HG03280 (cell line): ENCODE results near the gene DOCK1.
"Not testable (repeated sequence)": the region's sequence is repeated elsewhere in the genome, so short reads cannot be mapped to it uniquely, and the experiment has no call there.

Experiments
- ATAC-seq: cut with Tn5 transposase; IDR thresholded peaks from one replicate; pipeline ENCODE4 v1.9.1; 2021; ENCODE audit warnings: mild to moderate bottlenecking, moderate library complexity; ENCODE audit not compliant: unreplicated experiment

The DOCK1 gene

DNA sequence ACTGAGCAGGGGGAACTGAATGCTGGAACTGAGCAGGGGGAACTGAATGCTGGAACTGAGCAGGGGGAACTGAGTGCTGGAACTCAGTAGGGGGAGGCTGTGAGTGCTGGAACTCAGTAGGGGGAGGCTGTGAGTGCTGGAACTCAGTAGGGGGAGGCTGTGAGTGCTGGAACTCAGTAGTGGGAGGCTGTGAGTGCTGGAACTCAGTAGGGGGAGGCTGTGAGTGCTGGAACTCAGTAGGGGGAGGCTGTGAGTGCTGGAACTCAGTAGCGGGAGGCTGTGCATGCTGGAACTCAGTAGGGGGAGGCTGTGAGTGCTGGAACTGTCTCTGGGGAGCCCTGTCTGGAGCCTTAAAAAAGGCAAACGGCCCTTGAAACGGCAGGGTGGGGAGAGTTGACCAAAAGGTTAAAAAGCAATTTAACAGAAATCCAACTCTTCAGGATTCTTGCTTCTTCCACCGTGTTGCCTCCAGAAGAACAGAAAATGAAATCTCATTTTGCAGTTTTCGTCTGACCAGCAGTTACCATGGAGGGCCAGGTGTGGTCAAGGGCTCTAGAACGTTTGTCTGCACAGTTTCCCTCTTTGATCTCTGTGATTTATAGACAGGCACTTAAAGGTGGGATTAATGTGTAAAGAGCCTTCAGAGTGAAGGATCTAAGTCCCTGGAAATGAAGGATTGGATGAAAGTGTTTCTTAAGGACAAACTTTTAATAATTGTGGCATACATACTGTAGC, 19.1 kb downstream of the DOCK1 start:
- ATAC-seq = no peak

DNA sequence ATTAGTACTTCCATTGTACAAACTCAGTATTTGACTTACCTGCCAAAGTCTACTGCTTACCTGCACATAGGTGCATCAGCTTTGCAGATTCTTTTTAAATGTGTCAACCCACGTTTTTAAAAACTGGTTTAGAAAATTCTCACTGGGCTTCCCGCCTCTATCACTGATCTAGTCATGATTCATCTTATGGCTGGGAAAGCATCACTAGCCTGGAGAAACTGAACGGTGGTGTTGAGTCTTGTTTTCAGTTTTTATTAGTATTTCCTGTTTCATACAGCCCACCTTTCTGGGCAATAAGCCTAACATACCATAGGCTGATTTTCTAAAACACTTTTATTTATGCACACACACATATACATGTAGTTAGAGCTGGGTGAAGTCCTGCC, 19.7 kb downstream of the DOCK1 start:
- ATAC-seq = no peak

DNA sequence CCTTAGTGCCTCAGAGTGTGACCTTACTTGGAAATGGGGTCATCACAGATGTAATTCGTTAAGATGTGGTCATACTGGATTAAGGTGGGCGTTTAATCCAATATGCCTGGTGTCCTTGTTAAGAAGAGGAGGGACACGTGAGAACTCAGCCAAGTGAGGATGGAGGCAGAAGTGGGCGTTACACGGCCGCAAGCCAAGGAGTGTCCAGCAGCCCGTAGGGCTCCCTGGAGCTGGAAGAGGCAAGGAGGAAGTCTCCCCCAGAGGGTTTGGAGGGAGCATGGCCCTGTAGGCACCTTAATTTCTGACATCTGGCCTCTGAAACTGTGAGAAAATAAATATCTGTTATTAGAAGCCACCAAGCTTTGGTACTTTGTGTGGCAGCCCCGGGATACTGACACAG, 21.3 kb downstream of the DOCK1 start:
- ATAC-seq = no peak

DNA sequence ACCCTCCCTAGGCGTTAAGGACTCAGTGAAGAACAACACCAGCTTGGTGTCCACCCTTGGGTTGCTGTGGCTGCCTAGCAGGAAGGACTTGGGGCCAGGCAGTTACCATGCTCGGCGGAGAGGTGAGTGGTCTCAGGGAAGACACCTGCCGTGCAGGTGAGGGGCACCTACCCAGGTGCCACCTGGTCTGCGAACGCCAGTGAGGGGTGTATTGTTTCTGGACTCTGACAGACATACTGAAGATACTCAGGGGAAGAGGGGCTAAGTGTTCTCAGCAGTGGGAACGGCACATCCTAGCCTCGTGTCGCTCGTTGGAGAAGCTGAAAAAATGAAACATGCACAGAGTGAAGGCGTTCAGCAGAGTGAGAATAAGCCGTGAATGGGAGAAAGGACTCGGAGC, 22.6 kb downstream of the DOCK1 start:
- no peak for ATAC-seq

DNA sequence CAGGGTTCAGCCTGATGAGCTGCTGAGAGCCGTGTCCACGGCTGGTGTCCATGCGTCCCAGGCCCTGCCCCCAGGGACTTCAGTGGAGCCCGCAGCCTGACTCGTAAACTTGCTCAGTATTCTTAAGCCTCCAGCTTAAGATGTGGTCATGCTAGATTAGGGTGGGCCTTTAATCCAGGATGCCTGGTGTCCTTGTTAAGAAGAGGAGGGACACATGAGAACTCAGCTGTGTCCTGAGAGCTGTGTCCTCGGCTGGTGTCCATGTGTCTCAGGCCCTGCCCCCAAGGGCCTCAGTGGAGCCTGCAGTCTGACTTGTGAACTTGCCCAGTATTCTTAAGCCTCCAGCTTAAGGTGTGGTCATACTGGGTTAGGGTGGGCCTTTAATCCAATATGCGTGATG, 23.0 kb downstream of the DOCK1 start:
- no peak for ATAC-seq

DNA sequence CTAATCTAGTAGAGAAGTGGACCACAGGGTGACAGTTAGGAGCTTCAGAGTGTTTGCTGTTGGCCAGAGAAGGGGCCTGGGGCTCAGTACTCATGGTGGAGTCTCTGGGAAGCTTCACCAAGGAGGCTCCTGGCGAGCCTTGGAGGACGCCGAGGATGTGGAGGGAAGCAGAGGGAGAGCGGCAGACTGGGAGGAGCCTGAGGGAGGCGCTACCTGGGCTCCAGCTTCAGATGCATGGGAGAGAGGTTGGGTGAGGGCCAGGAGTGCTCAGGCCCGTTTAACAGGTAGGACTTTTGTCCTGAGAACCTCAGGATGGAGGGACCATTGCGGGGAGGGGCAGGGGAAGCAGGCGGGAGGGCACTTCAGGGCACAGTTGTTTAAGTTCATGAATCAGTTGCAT, 24.2 kb downstream of the DOCK1 start:
- no peak for ATAC-seq

DNA sequence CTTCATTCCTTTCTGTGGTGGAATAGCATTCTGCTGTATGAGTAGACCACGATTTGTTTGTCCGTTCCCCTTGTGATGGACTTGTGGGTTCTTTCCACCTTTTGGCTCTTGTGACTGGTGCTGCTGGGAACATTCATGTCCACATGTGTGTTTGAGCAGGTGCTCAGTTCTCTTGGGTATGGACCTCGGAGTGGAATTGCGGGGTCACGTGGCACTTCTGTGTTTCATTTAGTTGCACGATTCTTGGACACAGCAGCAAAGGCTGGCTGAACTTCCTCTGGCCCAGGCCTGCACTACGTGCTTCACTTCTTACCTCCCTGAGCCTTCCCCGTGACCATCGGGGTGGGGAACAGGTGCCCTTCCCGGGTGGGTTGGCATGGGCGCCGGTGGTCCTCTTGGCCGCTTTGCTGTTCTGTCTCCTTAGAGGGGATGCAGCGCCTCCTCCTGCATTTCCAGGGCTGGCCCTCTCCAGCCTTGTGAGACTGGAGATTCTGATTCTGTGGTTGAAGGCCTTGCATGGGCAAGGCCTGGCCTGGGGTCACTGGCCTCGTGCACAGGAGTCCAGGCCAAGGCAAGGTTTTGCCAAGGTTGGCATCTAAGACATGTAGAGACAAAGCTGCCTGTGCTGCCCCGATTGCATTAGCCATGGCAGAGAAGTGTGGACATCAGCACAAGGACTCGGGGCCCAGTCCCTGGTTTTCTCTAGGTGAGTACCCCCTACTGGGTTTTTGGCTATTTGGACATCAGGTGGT, 25.1 kb downstream of the DOCK1 start:
- ATAC-seq = no peak

DNA sequence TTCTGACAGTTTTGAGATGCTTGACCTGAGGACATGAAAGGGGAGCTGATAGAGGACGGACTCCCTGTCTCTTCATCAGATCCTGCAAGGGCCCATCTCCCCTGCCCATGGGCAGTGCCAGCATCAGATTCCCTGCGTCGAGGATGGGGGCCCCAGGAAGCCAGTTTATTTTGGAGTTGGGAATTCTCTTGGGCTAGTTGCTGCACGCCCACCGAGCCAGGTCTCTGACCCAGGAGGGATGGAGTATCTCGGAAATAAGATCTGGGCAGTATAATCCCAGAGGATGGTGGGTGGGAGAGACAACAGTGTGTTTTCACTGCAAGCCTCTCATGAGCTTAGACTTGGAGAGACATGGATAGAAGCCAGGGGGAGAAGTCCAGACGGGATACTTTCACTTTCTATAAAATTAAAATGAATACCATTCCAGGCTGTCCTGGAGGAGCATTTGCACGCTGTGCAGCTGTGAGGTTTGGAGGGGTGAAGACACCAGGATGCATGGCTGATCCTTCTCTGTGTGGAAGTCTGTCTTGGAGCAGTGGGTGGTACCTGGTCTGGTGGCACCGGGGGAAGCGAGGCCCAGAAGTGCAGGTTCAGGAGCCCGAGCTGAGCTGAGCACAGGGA, 25.8 kb downstream of the DOCK1 start:
- ATAC-seq = no peak

DNA sequence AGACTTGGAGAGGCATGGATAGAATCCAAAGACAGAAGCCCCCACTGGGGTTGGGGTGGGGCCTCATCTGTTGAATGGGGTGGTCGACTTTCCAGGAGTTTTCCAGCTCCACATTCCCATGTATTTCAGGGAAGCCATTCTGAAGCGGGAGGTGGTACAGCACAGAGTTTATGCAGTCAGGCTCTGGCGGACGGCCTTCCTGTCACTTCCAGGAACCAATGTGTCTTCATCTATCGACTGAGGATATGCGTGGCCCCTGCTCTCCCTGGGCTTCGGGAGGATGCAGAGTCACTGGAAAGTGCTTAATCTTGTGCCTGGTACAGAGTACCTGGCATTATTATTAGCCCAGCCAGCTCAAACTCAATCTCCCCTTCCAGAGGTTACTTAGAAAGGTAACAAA, 26.3 kb downstream of the DOCK1 start:
- no peak for ATAC-seq

DNA sequence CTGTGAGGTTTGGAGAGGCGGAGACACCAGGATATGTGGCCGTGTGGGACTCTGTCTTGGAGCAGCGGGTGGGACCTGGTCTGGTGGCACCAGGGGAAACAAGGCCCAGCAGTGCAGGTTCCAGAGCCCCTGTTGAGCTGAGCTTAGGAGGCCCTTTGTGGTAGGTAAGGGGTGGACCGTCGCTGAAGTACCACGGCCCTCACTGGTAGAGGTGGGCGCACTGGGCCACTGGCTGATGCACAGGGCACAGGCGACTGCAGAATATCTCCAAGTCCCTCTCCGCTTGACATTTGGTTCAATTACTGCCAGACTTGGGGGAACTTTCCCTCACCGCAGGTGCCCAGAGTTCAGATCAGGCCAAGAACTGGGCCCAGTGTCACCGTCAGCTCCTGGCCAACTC, 27.3 kb downstream of the DOCK1 start:
- no peak for ATAC-seq

DNA sequence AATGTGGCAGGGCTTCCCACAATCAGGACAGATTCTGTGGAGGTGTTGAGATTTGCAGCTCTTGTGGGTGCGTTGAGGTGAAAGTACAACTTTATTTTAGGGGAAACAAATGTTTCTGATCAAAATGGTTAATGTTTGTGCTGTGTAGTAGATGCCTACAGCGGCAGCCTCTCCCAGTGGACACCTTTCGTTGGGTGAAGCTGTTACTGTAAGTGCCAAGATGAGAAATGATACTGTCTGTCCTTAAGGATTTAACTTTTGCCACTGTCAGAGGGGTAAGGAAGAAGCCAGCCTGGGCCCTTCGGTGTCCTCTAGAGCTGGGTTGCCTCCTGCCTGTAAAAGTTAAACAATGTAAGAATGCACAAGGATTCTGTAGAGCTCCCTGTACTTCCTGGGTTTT, 27.9 kb downstream of the DOCK1 start:
- ATAC-seq = no peak

DNA sequence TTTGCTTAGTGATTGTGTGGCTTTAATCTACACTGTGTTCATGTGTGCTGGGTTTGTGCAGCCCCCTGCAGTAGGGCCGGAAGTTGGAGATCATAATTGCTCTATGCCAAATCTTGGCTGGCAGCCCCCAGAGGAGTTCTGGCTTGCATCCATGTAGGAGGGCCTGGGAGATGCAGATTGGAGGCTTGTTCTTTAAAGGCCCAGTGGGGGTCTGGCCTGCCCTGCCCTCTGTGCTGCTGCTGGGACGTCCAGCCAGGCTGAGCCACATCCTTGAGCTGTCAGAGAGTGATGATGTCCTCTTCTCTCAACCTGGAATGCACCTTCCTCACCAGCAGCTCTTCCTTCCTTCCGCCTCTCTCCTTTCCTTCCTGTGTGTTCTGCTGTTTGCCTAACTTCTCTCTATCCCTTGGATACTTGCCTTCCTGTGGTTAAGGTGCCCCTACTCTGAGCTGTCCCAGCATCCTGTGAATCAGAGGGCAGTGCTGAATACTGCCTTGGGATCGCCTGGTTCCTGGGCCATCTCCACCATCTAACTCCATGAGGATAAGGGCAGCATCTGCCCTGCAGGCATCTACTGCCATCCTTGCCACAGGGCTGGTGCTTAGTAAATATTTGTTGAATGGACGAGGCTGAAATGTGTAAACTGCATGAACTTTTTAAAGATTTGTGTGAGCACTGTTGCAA, 30.2 kb downstream of the DOCK1 start:
- ATAC-seq = no peak

DNA sequence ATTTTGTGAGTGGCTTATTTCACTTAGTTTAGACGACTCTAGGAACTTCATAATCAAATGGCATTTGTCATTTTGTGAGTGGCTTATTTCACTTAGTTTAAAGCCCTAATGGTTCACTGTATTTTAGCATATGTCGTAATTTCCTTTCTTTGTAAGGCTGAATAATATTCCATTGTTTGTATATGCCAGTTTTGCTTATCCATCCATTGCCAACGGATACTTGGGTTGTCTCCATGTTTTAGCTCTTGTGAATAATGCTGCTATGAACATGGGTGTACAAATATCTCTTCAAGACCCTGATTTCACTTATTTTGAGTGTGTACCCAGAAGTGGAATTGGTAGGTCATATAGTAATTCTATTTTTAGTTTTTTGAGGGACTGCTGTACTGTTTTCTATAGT, 31.8 kb downstream of the DOCK1 start:
- no peak for ATAC-seq

DNA sequence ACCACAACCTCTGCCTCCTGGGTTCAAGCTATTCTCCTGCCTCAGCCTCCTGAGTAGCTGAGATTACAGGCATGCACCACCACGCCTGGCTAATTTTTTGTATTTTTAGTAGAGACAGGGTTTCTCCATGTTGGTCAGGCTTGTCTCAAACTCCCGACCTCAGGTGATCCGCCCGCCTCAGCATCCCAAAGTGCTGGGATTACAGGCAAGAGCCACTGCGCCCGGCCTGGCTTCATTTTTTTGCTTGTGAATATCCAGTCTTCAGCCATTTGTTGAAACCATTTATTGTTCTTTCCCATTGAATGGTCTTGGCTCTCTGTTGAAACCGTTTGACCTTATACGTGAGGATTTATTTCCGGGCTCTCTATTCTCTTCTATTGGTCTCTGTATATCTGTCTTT, 32.9 kb downstream of the DOCK1 start:
- ATAC-seq = not testable (repeated sequence)

DNA sequence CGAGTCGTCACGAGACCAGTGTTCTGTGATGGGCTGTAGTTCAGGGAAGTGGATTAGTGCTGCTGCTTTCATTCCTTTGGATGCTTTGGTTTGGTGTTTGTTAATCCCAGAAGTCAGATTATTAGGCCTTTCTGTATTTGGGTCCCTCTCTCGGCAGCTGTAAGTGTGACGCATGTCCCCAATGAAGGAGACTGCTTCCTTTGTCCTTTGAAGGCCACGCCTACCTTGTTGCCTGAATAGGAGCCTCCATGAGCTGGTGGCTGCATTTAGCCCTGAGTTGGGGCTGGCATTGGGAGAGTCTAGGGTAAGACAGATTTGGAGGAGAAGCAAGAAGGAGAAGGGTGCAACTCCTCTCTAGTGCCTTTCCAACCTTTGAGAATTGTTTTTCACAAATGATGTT, 34.5 kb downstream of the DOCK1 start:
- no peak for ATAC-seq

DNA sequence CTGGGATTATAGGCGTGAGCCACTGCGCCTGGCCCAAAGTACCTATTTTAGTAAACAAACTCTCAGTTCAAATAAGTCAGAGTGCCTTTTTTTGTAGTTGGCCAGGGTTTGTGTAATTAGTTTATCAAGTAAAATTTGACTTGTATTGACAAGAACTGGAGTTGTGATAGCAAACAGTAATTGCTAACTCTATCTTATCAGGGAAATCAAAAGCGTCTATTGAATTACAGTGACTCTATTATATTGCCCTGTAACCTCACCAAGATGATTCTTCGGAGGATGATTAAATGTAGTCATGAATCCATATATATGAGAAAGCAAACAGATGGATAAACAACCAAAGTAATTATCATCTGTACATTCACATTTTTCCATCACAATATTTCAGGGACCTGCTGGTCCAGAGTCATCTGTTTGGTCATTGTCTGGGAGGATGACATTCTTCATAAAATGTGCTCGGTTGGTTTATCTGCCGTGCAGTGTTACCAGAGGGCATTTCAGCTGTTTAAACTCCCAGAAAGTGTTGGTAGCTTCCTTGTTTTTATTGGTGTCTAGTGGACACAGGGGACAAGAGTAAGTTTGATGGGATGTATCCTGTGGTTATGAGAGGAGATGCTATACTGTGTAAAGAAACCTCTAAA, 35.6 kb downstream of the DOCK1 start:
- ATAC-seq = no peak

DNA sequence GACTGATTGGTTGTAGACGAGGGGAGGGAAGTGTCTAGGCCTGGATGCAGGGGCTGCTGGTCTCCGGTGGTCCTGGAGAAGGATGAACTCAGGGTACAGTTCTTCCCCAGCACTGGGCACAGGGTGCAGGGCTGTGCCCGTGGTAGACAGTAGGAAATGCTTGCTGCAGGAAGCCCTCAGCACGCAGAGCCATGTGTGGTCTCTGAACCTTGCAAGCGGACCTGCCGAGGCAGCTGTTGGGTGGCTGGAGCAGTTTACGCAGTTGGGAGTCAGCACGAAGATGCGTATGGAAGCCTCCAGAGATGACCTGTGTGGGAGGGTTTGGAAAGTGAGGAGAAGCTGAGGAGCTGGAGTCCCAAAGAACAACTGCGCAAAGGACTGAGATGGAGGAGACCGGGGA, 39.0 kb downstream of the DOCK1 start:
- ATAC-seq = no peak

DNA sequence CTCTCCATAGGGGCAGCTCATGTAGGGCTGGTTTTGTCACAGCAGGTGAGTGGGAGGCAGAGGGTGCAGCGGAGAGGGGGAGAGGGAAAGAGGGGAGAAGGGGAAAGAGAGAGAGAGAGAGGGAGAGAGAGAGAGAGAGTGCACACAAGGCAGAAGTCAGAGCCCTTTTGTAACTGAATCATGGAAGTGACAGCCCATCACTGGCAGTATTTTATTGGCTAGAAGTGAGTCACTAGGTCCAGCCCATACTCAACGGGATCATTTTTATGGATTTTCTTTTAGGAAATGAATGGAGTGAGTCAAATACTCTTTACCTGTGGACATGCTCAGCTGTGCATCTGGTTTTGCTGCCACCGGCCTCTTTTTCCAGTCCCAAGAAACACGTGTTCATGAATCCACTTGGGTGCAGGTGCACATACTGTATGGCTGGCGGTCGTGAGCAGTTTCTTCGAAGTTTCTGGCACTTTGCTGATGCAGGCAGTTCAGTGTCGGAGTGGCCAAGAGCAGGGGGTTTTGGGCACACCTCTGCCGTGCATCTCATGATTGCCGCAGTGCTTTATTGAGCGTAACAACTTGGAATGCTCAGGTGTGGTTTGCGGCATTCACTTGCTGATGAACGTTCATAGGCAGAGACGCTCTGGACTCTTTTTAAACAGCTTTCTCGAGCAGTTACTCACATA, 40.3 kb downstream of the DOCK1 start:
- ATAC-seq = no peak

DNA sequence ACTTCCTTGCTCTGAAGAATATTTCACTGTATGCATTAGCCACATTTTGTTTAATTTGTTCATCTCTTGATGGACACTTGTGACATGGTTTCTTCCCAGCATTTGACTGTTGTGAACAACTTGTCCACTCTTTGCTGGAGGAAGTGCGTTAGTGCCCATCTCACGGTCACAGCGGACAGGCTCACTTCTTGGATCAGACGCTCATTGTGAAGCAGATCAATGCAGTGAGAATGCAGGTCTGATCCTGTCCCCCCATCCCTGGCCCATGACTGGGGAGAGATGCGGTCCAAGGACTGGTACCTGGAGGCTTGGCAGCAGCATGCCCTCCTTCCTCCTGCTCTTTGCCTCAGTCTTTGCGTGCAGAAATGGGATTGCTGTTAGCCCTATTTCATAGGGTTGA, 41.5 kb downstream of the DOCK1 start:
- no peak for ATAC-seq

DNA sequence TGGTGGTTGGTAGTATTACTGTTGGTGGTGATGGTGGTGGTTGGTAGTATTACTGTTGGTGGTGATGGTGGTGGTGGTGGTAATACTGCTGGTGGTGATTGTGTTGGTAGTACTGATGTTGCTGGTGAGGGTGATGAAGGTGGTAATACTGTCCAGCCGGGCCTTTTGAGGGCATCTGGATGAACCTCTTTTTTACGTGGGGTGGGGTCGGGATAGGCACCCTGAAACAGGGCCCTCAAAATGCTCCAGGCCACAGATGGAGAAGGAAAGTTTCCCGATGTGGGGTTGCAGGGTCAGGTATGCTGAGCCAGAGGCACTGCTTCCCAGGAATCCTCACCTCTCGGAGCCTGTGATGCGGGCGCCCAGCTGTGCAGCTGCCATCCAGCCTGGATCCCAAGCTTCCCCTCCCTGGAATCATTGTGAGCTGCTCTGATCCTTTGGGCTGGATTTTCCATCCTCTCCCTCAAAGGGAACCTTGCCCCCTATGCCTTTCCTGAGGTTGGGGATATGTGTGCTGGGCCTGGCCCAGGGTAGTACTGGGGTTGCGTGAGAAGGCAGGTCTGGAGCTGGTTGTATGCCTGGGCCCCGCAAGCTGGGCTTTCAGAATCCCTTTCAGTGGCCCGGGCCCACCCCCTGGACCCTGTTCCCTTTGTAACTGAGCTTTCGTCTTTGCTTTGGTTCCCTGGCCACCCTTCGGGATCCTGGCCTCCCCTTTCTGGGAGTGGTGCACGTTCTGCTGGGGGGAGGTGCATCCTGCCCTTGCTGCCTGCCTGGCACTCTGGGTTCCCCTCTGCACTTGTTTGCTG, 43.3 kb downstream of the DOCK1 start:
- no peak for ATAC-seq
